ENCODE results near the gene ZNRF2. TPM values are rescaled to one million over a fixed set of nuclear protein-coding genes. Genes with fewer than 3 reads are reported as not detected.

Gene ZNRF2
- total RNA-seq, 1 donor from 2014 or later = 13.8 TPM

GRCh38 chr7:30403477-30403876, 119.1 kb downstream of the ZNRF2 start:
- H3K4me1 Mint-ChIP-seq (ENCODE audit: low read depth) = peaks cover 7% of the 10 kb centered on the region
- no peak overlapping the region for H3K4me3 Mint-ChIP-seq (ENCODE audit: low read depth)
- no peak overlapping the region for H3K27ac Mint-ChIP-seq
- no peaks in the 10 kb centered on the region for H3K27me3 Mint-ChIP-seq
- peaks cover 3% of the 10 kb centered on the region for H3K36me3 Mint-ChIP-seq (ENCODE audit: insufficient read depth)
- H3K9me3 Mint-ChIP-seq (ENCODE audit: low read depth) = no peaks in the 10 kb centered on the region
- no peak for DNase-seq (ENCODE audit: low spot score, unreplicated experiment)
- TF ChIP-seq CTCF (IDR thresholded peaks at IDR 0.05; ENCODE audit: unreplicated experiment) = no peak

GRCh38 chr7:30405179-30405578, 120.8 kb downstream of the ZNRF2 start:
- Mint-ChIP-seq H3K27ac (no peak overlapping the region), H3K4me1 (ENCODE audit: low read depth) (peaks cover 7% of the 10 kb centered on the region), H3K36me3 (ENCODE audit: insufficient read depth) (peaks cover 3% of the 10 kb centered on the region), H3K4me3 (ENCODE audit: low read depth) (no peak overlapping the region), H3K9me3 (ENCODE audit: low read depth) (no peaks in the 10 kb centered on the region), H3K27me3 (no peaks in the 10 kb centered on the region)
- TF ChIP-seq CTCF (IDR thresholded peaks at IDR 0.05; ENCODE audit: unreplicated experiment) = no peak
- no peak for DNase-seq (ENCODE audit: low spot score, unreplicated experiment)

DNA sequence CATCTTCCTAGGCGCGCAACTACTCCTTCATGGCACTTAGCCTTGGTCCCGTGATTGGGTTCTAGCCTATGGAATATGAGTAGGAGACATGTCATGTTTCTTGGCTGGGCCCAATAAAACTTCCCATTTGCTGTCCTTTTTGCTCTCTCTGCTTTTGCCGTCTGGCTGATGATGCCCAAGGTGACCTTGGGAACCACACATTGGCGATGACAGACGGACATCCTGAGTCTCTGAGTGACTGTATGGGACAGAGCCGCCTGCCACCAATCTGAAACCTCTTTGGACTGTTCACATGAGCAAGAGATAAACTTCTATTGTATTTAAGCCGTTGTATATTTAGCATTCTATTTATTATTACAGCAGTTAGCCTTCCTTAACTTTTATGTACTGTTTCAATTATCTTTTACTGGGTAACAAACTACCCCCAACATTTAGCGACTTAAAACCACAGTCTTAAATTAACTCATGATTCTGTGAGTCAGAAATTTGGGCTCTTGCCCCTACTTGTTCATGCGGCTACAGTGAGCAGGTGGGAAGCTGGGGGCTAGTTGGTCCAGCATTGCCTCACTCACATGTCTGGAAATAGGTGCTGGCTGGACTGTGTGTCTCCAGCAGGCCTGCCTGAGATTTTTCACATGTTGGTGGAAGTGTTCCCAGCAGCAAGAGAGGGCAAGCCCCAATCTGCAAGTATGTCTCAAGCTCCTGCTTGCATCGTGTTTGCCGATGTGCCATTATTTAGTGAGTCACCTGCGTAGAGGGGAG, 122.4 kb downstream of the ZNRF2 start:
- Mint-ChIP-seq H3K27ac (no peak overlapping the region), H3K27me3 (no peaks in the 10 kb centered on the region), H3K36me3 (ENCODE audit: insufficient read depth) (peaks cover 3% of the 10 kb centered on the region), H3K4me1 (ENCODE audit: low read depth) (peaks cover 3% of the 10 kb centered on the region), H3K4me3 (ENCODE audit: low read depth) (no peak overlapping the region), H3K9me3 (ENCODE audit: low read depth) (no peaks in the 10 kb centered on the region)
- DNase-seq (ENCODE audit: low spot score, unreplicated experiment) = no peak
- no peak for TF ChIP-seq CTCF (IDR thresholded peaks at IDR 0.05; ENCODE audit: unreplicated experiment)

- Mint-ChIP-seq H3K27ac (no peak overlapping the region), H3K9me3 (ENCODE audit: low read depth) (peaks cover 4% of the 10 kb centered on the region)
Observed at GRCh38 chr7:30411173-30411572, 126.8 kb downstream of the ZNRF2 start.

GRCh38 chr7:30411897-30412296, 127.5 kb downstream of the ZNRF2 start:
- H3K4me1 Mint-ChIP-seq (ENCODE audit: low read depth) = no peaks in the 10 kb centered on the region

More at GRCh38 chr7:30411173-30411572, 126.8 kb downstream of the ZNRF2 start:
- TF ChIP-seq CTCF (IDR thresholded peaks at IDR 0.05; ENCODE audit: unreplicated experiment) = no peak
- Mint-ChIP-seq H3K36me3 (ENCODE audit: insufficient read depth) (peaks cover 9% of the 10 kb centered on the region), H3K4me1 (ENCODE audit: low read depth) (no peaks in the 10 kb centered on the region), H3K27me3 (no peaks in the 10 kb centered on the region), H3K4me3 (ENCODE audit: low read depth) (no peak overlapping the region)
- no peak for DNase-seq (ENCODE audit: low spot score, unreplicated experiment)

More at GRCh38 chr7:30411897-30412296, 127.5 kb downstream of the ZNRF2 start:
- peaks cover 4% of the 10 kb centered on the region for H3K9me3 Mint-ChIP-seq (ENCODE audit: low read depth)
- no peak overlapping the region for H3K4me3 Mint-ChIP-seq (ENCODE audit: low read depth)
- TF ChIP-seq CTCF (IDR thresholded peaks at IDR 0.05; ENCODE audit: unreplicated experiment) = no peak
- H3K27me3 Mint-ChIP-seq = no peaks in the 10 kb centered on the region
- peaks cover 9% of the 10 kb centered on the region for H3K36me3 Mint-ChIP-seq (ENCODE audit: insufficient read depth)
- DNase-seq (ENCODE audit: low spot score, unreplicated experiment) = no peak
- no peak overlapping the region for H3K27ac Mint-ChIP-seq

Measured in progenitor cell of endocrine pancreas (in vitro differentiated cells).